NCI-H1436 treated with DMSO at 0.1 percent for 48 hours (cell line): ENCODE data around the gene RAD51B.
"Not testable (repeated sequence)": the region's sequence is repeated elsewhere in the genome, so short reads cannot be mapped to it uniquely, and the experiment has no call there.

Experiments used
- DNase-seq: peaks from one replicate; lab custom pipeline; 2025; lab: John Stamatoyannopoulos, UW

The RAD51B gene

DNA sequence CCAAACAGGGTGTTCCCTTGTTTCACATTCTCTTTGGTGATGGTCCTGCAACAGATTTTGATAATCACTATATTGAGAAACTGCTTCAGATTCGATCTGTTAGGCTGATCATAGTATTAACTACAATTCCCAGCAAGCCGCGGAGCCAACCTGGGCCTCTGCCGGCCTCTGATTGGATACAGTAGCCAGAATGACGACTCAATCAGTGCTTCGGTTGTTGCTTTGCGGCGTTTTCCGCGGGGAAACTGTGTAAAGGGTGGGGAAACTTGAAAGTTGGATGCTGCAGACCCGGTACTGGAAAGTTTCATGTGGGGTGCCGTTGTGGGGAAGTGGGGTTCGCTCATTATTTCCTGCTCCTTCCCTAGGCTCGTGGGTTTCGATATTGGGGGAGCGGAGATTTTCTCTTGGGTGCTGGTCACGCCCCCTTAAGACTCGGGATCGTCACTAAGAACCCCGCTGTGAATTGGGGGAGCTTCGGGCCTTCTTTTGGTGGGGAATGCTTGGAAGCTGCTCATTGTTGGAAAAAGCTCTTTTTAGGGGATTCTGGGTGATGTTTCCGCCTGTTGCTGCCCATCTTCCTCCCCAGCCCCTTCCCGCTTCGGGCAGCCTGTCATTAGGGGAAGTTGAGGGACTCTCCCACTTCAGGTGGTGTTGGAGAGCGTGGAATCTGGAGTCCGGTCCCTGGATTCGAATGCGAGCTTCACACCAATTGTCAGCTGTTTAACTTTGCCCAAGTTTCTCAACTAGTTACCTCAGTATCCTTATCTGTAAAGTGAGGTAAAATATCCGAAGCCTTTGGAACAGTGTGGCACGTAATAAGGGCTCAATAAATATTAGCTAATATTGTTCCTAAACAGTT, at the start of gene RAD51B:
TSS of gene RAD51B (plus strand) at position 217 of the 859 bp plus-strand sequence.
- no peak for DNase-seq

DNA sequence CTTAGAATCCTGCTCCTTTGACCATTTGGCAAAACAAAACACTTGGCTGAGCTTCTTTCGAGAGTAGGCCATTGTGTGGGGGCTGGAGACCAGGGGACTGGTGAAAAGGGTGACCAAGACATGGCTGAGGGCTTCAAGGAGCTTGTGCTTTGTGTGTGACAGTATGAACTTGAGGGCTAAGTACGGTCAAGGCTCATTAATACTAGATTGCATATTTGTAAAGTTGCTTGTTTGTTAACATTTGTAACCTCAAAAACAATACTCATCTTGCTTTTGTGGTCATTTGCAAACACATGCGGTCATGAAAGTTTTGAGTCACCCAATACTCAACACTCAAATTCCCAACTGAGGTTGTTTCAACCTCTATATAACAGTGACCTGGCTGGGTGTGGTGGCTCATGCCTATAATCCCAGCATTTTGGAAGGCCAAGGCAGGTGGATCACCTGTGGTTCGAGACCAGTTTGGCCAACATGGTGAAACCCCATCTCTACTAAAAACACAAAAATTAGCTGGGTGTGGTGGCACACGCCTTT, 45.7 kb upstream of the RAD51B start:
- DNase-seq = no peak

DNA sequence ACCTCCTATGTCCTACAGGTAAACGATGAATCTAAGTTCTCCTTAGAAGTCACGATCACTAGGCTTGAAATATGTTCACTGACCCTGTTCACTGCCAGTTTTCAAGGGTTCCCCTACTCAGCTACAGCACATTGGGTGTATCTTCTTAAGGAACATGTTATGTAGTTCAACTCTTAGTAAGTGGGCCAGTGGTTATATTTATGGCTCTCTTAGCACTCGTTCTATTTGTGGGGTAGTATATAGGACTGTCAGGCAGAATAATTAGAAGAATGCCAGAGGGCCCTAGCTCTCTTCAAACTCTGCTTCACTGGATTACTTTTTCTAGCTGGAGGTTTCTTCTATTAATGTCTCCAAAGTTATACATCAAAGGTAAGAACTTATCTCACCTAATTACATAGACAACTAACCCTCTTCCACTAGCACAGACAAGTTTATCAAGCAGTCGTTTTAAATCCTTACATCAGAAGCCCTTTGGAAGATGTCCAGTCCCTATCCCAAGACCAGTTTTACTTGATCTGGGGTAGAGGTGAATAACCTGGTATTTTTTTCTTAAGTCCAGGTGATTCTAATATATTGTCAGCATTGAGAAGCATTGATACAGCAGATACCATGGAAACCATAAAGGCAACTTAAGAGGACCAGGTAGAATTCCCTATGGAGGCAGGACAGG, 42.8 kb upstream of the RAD51B start:
- DNase-seq = no peak

DNA sequence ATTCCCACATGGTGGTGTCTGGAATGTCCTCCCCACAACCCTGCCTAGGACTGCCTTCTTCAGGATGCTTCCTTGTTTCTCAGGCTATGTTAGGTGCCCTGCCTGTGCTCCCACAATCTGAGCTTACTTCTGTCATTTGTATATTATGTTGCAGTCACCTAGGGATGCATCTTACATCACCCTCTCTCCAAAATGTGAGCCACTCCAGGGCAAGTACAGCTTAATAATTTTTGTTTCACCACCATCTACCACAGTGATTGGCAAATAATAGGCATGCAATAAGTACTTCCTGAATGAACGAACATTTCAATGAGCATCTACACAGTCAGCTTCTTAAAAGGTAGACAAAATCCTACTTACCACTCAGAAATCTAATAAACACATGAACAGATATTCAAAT, 40.8 kb upstream of the RAD51B start:
- DNase-seq = no peak

DNA sequence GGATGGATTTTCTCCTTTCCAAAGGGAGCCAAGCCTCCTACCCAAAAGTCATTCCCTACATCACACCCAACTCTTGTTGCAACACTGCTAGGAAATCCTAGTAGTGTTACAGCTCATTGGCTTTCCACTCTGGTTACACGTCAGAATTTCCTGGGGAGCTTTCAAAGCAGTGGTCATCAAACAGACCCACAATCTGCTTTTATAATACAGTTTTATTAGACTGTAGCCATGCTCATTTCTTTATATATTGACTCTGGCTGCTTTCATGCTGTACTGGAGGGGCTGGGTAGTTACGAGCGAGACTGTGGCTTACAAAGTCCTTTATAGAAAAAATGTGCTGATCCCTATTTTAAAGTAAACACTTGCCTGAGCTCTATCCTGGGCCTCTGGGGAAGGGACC, 37.5 kb upstream of the RAD51B start:
- no peak for DNase-seq

DNA sequence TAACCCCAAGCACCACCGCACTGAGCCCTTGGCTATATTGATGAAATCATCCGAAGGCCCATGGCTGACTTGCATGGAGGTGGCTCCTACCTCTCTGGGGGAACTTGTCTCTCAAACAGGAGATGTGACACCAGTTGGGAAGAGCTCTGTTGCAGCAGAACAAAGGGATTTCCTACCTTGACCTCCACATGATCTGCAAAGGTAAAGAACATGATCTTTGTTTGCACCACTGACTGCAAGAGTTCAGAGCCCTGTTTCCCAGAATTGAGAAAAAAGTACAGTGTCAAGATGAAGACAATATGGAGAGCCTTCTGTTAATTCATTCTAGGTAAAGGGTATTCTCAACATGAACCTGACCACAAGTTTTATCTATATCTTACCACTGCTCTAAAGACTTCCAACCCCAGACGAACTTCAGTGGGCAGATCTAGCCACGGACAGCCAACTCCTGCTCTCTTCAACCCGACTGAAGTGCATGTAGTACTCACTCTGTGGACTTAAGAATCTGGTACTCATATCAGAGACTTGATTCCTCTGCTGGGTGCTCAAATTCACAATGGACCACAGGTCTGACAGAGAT, 35.2 kb upstream of the RAD51B start:
- no peak for DNase-seq

DNA sequence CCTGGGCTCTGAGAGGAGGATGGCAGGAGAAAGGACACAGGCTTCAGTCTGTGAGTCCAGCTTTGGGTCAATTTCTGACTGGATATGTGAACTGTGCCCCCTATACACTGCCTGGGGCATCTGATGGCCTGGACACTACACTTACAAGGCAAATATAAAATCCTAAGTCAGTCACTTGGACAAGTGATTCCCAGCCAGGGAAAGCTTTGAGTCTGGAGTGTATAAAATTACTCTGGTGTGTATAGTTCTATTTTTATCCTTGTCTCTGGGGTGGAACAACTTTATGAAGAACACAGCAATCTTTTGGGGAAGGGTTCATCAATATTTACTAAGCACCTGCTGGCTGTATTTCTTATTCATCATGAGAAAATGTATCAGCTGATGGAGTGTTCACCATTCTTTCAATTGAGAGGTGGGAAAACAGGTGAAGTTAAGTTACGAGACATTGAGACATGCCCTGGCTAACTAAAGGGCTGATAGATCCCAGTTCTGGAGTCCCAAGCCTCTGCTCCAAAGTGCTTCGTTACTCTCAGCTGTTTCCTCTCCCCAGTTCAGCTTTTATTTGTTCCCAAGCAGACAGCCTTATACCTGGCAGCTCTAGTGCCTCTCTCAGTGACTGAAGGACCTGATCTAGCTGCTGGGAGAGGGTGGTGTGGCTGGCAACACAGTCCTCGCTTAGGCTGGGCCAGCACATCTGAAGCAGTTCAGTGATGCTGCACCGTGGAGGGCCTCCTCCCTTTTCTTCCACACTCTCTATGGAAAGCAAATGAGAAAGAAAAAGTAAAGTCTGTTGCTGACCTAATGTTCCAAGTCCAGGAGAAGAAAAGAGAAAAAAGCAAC, 34.1 kb upstream of the RAD51B start:
- no peak for DNase-seq

DNA sequence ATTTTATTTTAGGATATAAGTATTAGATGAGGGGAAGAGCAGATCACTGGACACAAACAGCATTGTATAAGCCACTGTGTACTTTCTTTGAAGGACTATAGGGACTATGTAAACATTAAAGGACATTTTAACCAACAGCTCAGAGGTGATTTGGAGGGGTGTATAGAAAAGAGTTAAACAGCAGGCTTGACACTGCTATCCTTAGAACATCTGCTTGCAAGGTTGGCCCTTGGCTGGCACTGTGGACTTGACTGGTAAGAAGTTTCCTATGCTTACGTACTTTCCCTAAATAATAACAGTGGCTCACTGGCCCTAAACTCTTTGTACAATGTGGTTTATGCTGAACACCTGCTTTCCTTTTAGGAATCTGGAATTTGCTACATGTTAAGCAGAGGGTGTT, 31.9 kb upstream of the RAD51B start:
- no peak for DNase-seq

DNA sequence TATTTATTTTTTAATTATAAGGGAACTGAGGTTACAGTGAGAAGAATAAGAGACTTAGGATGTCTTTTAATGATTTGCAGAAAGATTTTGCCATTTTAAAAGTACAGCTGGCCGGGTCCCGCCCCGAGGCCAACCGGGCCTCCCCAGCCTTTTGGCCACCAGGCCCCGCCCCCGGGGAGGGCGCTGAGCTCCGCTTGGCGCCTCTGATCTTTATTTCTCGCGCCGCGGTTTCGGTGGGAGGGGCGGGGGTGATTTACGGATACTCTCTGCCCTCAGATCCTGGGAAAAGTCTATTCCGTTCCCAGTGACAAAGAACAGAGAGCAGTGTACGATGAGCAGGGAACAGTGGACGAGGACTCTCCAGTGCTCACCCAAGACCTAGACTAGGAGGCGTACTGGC, 20.8 kb upstream of the RAD51B start:
- no peak for DNase-seq

DNA sequence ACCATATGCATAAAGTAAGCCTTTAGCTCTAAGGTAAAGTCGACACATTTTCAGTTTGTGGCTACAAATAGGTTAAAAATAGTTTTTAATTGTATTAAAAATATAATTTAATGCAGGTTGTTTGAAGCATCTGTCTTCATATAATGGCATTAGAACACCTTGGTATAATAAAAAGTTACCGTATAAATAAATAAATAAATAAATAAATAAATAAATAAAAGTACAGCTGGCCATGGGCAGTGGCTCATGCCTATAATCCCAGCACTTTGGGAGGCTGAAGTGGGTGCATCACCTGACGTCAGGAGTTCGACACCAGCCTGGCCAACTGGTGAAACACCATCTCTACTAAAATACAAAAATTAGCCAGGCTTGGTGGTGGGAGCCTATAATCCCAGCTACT, 18.8 kb upstream of the RAD51B start:
- DNase-seq = no peak

DNA sequence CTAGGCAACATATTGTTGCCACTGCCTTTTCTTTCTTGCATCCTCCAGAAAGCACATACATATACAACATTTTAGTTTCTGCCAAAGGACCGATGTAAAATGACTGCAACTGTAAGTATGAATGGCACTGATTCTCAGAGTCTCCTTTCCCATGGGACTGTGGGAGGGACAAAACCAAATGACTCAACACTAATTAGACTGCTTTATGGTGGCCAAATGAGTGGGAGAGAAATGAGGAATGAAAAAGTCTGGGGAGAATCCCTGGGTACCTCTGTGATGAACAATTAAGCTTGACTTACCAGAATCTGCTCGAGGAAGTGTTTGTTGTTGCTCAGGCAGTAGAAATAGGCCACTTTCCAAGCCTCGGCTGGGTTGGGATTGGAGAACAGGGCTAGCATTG, 13.3 kb upstream of the RAD51B start:
- no peak for DNase-seq

DNA sequence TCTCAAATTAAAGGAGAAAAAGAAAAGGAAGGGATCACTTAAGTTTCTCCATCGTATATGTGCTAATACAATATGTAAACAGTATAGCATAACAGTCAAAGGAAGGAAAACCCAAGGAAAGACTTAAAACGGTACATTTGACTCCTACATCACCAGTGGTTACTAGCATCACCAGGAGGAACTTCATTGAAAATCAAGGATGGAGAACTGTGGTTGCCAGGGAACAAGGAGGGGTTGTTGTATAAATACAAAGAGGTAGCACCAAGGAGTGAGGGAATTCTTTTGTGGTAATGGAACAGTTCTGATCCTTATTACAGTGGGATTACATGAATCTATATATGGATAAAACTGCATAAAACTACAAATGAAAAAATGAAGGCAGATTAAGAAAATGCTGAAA, 4.8 kb upstream of the RAD51B start:
- DNase-seq = no peak

DNA sequence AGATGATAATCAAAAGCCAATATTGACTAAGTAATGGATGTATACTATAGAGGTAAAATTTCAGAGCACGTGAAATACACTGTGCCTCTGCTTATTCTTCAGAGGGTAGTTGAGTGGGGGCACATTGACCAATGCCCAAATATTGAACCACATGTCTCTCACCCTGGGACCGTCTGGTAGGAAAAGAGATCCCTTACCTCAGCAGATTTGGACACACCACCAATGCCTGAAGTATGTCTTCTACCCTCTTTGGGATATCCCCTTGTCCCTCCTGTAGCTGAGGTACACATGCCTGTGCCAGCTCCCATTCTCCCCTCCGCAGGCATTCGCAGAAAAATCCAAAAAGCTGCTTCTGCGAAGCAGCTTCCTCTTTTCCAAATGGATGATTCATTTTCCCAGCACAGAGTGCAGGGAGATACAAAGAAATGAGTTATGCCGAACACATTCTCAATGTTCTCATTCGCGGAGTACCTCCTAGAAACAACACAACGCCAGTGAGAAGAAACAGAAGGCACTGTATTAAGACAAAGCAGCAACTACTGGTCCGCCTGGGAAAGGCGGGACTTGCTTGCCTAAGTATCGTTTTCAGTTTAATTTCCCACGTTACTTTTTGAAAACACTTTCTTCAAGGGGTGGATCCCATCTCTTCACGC, 3.9 kb upstream of the RAD51B start:
- no peak for DNase-seq

DNA sequence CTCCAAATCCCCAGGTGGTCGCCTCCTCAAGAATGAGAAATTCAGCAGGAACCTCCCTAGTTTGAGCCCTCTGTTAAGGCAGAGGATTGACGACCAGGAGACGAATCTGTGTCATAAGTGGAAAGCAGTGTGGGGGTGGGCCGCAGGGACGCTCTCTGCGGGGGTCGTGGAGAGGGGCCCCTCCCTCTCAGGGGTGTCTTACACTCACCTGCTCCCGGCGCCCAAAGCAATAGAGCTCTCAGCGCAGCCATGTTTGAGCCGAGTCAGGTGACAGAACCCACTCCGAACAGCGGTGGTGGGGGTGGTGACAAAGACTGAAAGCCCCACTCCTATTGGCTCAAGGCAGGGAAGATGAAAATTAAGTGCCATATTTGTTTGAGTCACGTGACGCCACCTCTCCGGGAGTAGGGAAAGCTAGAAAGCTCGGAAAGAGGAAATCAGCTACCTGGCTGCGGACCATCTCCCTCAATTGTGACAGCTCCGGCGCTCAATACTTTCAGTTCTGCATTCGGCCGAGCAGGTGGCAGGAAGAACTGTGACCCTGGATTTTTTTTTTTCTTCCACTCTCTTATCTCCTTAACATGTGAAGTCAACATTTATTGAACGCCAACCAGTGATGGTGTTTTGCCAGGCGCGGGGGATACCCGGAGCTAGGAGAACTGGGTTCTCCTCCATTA, 3.1 kb upstream of the RAD51B start, which contains the start of gene ZFYVE26:
TSS of gene ZFYVE26 (minus strand) at position 265 of the 677 bp plus-strand sequence. CDS start 627 bp downstream, outside the sequence.
- DNase-seq = peak; percentile 91

DNA sequence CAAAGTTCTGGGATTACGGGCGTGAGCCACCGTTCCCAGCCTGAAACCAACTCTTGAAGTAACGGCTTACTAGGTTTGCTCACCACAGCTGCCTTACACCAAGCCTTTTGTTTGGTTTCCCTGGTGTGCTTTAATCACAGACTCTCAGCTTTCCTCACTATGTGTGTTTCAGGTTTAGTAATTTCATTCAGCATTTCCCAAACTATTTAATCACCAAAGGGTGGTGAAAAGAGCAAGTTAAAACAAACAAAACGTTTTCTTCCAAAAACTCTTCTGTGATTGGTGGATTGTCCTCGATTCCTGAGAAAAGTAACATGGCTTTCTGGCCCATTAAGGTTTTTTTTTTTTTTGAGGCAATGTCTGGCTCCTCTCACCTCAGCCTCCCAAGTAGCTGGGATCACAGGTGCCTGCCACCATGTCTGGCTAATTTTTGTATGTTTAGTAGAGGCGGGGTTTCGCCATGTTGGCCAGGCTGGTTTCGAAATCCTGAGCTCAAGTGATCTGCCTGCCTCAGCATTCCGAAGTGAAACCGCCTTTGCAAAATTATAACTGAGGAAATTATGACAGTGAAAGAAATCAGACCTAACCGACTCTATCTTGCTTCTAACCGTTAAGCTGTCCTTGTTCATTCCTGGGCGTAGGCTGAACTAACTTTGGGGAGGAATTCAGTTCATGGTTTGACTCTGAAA, 1.7 kb upstream of the RAD51B start:
- DNase-seq = no peak

DNA sequence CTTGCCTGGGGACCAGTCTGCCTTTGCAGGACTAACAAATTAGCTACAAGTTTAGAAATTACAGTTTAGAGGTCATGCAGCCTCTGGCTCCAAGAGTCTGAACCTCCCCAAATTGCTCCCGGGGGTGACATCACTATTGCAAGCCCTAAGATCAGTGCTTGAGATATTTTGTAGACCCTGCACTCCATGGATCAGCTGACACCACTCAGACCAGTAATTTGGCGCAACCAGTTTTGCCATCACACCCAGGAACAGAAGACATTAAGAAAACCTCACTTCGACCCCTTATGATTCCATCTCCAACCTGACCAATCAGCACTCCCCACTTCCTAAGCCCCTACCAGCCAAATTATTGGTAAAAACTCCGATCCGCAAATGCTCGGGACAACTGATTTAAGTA, 1.1 kb upstream of the RAD51B start:
- DNase-seq = not testable (repeated sequence)

DNA sequence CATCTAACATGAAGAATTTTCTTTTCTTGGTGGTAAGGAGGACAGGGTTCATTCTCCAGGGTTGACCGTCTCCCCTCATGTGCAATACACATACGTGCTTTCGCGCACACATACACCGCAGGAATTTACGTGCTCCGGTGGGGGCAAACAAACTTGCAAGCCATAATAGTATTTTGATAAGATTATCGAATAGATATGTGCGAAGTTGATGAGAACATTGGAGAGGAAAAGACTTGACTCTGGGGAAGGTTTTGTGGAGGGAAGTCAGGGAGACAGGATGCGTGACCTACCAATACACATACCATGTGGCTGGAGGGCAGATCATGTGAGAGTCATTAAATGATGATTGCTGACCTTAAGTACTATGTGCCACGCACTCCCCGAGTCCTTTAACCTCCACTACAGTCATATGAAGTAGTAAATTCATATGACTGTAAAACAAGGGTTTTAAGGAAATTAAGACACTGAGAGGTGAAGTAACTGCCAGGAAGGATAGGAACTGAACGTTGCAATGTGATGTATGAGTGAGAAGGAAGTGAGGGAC, 921 bp downstream of the RAD51B start:
- no peak for DNase-seq

DNA sequence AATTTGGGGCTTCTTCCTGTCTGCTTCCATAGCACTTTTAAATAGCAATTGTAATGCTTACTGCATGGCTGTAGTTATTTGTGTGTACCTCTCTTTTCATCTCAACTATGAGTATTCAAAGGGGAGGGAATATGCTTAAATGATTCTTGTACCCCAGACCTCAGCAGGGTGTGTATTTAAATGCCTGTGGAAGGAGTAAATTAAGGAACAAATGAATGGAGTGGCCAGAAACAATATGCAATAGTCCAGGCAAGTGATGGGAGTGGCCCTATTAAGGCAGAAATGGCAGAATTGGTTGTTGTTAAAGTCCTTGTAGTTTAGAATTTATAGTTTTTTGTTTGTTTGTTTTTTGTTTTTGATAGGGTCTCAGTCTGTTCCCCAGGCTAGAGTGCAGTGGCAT, 1.5 kb downstream of the RAD51B start:
- DNase-seq = no peak

DNA sequence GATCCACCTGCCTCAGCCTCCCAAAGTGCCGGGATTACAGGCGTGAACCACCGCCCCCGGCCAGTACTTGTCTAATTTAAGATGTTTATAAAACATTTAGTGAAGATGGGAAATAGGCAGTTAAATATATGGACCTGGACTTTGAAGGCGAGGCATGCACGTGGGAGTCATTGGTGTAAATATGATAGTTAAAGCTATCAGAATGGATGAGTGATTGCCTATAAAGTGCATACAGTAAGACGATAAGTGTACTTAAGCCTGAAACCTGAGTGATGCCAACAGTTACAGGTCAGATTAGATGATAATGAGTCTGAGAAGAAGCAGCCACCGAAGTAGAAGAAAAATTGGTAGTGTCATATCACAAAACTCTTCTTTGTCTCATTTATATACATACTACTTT, 11.5 kb downstream of the RAD51B start:
- DNase-seq = no peak

DNA sequence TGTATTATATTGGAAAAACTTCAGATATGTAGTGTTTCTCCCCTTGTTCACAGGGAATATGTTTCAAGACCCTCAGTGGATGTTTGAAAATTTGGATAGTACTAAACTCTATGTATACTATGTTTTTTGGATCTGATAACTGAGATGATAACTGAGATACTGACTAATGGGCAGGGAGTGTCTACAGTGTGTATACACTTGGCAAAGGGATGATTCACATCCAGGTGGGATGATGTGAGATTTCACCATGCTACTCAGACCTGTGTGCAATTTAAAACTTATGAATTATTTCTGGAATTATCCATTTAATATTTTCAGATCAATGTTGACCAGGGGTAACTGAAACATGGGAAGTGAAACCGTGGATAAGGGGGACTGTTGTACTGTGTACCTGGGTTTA, 13.8 kb downstream of the RAD51B start:
- no peak for DNase-seq
